Measurements from ENCODE around the gene TMEM131L.
"Not testable (repeated sequence)": the region's sequence is repeated elsewhere in the genome, so short reads cannot be mapped to it uniquely, and the experiment has no call there.

TMEM131L gene

DNA sequence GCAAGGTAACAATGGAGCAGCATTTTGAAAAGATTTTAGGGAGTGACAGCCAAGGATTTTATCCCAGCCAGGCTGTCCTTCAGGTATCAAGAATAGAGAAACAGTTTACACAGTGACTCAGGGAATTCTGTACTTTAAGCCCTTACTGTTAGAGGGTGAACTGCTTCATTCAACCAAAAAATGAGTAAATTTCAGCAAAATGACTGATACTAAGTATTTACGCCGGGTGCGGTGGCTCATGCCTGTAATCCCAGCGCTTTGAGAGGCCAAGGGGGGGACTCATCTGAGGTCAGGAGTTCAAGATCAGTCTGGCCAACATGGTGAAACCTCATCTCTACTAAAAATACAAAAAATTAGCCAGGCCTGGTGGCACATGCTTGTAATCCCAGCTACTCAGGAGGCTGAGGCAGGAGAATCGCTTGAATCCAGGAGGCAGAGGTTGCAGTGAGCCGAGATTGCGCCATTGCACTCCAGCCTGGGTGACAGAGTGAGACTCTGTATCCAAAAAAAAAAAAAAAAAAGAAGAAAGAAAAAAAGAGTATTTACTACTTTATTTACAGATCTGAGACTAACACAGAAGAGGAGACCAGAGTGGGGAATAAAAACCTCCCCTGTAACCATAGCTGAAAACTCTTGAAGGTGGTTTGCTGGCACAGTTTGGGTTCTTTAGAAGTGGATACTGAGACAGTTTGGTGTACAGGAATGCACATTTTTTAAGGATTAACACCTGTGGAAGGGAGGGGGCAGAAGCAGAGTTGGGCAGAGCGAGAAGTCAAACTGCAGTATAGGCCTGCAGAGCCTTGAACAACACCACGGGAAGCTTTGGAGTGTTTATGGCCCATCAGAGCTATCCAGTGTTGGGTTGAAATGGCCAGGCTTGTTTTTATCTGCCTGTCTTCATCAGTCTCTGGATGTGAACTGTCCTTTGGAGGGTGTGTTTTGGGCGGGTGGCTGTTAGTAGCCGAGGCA, 40.5 kb downstream of the TMEM131L start:
- no peak for DNase-seq

DNA sequence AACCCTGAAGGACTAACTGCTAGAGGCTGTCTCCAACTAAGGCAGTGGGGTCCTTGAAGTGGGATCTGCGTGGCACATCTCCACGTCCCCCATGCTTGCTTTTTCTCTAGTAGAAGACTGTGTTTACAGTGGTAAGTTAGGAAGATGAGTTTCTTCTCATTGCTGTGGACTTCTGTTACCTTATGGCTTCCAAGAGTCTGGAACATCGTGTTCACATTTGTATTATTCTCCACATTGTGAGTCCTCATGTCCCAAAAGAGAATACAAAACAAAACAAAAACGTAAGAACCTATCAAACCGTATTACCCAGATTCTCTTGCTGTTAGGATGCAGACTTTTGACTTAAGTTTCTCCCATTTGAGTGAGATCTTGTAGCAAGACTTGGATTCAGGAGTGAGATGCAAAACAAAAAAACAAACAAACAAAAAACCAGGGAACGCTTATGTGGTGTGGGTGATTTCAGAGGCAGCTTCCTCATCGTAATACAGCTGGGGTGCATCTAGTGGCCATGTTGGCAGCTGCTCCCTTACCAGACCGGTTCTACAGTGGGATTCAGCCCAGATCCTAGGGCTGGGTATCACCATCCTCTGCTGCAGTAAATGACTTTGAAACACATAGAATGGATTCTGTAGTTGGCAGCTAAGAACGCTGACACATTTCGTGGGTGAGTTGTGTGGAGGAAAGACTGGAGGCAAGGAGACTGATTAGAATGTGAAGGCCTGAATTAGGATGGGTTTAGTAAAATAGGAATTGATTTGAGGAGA, 41.3 kb downstream of the TMEM131L start:
- DNase-seq = no peak

DNA sequence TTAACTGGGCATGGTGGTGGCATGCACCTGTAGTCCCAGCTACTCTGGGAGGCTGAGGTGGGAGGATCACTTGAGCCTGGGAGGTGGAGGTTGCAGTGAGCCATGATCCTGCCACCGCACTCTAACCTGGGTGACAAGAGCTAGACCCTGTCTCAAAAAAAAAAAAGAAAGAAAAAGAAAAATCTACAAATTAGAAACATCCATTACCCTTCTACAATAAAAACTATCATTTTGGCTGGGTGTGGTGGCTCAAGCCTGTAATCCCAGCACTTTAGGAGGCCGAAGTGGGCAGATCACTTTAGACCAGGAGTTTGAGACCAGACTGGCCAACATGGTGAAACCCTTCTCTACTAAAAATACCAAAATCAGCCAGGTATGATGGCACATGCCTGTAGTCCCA, 43.1 kb downstream of the TMEM131L start:
- DNase-seq = not testable (repeated sequence)

DNA sequence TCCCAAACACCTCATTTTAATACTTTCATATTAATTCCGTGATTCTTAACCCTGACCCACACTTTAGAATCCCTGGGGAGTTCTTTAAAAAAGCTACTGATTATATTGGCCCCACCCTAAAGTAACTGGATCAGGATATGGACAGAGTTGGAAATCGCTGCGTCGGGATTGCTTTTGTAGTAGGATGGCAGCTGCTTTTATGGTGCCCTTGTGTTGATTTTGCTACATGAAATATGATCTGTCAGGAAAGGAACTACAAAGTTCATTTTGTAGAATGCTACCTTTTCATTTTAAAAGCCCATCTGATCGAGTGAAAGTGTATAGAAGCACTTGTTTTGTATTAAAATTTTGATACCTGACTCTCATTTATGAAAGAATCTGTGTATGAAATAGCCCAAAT, 43.6 kb downstream of the TMEM131L start:
- no peak for DNase-seq

DNA sequence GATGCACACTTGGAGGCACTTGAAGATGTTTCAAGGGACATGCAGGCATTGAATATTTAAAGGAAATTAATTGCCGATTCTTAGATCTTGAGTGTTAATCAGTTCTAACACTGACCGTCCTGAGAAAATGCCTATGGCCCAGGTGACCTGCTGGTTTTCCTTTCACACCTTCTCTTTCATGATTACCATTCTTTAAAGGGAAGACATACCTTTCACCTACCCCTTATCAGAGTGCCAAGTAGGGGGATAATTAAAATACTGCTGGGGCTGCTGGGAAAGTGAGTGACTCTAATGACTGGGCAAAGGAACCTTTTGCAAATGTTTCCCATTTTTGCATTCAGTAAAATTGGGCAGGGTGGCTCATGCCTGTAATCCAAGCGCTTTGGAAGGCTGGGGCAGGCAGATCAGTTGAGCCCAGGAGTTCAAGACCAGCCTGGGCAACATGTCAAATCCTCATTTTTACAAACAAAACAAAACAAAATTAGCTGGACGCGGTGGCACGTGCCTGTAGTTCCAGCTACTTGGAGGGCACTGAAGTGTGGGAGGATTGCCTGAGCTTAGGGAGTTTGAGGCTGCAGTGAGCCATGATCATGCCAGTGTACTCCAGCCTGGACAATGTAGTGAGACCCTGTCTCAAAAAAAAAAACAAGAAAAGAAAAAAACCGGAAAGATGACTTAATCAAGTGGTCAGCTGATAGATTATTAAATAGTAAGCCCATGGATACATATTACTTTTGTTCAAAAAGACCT, 44.3 kb downstream of the TMEM131L start:
- DNase-seq = no peak

DNA sequence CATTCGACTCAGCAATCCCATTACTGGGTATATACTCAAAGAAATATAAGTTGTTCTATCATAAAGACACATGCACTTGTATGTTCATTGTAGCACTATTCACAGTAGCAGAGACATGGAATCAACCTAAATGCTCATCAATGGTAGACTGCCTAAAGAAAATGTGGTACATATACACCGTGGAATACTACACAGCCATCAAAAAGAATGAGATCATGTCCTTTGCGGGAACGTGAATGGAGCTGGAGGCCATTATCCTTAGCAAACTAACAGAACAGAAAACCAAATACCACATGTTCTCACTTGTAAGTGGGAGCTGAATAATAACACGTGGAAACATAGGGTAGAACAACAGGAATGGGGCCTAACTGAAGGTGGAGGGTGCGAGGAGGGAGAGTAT, 44.9 kb downstream of the TMEM131L start:
- no peak for DNase-seq

DNA sequence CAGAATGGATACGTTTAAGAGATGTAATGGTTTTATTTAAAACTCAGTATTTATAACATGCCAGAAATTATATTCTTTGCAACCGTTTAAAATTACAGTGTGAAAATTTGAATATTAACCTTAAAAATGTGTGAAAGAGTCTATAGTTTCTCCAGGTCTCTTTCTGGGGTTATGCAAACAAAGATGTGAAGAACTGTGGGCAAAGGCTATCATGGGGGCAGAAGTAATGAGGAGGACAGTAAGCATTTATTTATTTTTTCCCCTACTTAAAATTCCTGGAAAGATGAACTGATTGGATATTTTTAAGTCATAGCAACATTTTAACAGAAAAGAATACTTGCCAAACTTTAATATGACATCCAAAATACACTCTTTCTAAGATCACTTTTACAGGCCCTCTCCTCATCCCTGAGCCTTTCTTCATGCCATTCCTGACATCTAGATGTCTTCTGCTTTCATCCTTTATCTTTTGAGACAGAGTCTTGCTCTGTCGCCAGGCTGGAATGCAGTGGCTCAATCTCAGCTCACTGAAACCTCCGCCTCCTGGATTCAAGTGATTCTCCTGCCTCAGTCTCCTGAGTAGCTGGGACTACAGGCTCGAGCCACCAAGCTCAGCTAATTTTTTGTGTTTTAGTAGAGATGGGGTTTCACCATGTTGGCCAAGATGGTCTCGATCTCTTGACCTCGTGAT, 46.1 kb downstream of the TMEM131L start:
- DNase-seq = no peak

DNA sequence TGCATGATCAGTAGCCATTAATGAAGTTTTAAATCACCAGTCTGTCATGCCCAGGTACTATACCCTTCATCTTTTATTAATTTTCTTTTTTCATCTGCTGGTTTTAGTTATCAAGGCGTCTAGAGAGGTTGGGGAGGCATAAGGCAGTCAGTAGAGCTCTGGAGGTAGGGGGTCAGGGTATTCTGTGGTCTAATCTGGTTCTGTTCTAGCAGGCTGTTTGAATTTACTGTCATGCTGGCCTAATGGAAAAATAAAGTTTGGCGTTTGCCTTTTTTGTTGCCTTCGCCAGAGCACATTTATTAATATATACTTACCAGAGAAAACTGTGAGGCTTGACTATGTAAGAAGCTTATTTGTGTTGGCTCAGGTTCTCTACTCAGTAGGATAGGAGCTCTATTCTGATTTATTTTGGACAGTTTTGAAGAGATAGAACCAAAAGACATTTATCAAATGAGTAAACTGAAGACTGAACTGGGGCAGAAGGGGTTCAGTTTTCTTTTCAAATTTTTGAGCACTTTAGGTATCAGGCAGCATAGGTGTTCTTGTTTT, 46.9 kb downstream of the TMEM131L start:
- DNase-seq = no peak

DNA sequence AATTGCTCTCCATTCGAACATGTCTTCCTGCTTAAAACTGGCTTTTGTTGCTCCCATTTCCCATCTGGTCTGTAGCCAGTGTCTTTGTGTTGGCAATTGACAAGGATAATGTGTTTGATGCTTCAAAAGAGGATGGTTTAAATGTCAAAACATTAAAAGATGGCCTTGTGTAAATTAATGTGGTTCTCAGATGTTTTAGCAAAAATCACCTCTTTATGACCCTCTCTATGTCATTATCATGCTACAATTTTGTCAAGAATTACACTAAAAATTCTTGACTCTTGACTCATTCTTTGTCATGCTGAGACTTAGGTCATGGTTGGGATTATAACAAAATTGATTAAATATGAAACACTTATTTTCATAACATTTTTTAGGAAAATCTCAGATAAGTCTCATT, 47.4 kb downstream of the TMEM131L start:
- no peak for DNase-seq

DNA sequence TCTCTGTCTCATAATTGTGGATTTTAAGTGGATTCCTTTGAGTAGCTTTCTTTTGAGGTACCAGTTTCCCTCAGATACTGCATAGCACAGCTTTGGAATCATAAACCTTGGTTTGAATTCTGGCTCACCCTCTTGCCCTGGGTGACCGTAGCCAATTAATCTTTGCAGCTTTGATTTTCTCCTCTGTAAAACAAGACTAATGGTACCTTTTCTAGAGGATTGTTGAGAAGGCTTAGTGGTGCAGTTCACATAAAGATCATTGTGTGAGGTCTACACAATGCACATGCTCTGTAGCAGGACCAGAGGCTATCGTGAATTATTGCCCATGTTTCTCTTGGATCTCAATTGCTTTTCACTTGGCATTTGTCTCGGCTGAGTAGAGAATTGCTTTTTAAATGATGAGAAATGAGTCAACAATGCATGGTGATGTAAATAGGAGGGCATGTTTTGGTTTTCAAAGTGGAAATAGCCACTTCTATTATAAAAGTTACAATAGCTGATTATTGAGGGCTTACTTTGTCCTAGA, 47.9 kb downstream of the TMEM131L start:
- DNase-seq = no peak

DNA sequence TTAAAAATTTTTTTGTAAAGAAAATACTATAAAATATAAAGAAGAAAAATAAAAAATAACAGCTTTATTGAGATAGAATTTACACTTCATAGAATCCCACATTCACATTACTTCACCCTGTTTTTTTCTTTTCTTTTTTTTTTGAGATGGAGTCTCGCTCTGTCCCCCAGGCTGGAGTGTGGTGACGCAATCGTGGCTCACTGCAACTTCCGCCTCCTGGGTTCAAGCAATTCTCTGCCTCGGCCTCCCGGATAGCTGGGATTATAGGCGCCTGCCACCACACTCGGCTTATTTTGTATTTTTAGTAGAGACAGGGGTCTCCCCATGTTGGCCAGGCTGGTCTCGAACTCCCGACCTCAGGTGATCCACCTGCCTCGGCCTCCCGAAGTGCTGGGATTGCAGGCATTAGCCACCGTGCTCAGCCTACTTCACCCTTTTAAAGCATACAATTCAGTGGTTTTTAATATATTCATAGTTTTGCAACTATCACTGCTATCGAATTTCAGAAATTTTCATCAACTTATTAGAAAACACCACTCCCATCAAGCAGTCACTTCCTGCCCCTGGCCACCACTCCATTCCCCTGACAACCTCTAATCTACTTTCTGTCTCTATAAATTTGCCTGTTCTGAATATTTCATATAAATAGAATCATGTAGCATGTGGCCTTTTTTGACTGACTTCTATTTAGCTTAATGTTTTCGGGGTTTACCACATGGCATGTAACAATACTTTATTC, 48.7 kb downstream of the TMEM131L start:
- no peak for DNase-seq

DNA sequence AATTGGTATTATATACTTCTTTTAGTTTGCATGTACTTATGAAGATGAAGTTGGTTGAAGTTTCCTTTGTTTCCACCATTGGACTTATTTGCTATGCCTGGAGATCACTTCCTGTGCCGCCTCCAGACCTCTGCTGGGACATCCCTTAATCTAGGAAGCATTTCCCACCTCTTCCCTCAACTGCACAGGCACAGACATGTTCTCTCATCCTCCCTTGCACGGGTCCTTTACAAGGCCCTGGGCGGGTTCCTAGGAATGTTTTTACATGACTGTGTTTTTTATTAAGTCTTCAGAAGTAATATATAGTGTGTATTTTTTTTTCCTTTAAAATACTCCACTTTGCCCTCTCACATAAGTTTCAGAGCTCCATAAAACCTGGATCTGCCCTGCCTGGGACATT, 51.0 kb downstream of the TMEM131L start:
- no peak for DNase-seq

DNA sequence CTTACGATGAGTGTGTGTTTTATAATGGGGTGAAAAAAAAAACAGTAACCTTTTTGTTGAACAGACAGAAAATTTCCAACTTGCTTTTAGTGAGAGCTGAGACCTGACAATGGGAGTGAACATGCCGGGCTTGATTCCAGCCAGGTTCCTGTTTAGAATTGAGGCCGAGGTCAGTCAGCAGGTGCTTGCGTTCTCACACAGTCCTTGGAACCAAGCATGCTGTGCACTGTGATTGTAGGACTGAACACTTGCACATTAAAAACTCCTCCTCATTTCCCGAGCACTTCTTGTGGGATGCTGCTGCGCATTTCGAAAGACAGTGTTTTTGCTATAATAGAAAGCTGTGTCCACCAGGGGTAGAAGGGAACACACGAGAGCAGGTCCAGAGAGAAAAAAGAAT, 51.8 kb downstream of the TMEM131L start:
- DNase-seq = no peak

DNA sequence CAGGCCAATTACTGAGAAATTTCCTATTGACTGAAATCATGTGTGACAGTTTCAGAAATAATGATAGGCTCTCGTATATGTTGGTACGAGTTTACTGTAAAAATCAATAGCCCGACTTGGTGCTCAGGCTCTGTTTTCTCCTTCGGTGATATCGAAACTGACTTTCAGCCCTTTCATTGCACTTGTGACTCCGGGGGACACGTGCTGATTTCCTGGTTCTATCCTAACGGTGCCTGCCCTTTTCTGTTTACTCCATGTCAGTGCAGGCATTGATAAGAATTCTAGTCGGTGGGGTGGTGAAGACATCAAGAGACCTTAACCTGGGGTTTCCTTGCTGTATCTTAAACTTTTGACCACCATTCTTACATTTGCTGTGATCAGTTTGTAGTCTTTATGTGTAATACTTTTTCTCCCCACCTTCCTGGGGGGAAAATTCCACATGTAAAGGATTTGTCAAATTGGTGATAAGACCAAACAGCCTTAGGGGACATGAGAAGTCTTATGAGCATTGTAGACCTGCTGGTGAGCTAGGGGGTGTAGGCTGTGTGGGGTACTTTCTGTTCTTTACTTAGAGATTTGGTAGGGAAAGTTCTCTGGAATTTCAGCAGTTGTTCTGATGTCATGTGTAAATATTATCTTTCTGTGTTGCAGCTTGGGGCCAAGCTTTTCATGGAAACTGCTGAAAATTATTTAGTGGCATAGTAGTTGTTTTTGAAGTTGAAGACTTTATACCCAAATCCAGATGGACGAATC, 52.7 kb downstream of the TMEM131L start:
- DNase-seq = no peak

DNA sequence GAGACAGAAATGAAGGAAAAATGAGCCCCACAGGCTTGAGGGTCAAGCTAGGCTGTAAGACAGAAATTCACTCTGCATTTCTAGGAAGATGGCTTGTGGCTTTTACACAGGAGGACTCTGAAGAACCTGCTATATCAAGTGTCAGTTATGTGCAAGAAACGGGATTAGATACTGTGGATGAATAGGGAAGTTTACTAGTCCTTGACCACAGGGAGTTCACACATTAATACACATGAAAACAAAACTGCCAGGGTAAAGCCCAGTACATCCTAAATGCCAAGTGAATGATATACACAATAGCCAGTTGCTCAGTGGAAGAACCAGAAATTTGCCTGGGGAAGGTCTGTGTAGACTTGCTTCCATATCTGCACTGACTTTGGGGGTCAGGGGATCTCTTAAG, 53.5 kb downstream of the TMEM131L start:
- DNase-seq = no peak

DNA sequence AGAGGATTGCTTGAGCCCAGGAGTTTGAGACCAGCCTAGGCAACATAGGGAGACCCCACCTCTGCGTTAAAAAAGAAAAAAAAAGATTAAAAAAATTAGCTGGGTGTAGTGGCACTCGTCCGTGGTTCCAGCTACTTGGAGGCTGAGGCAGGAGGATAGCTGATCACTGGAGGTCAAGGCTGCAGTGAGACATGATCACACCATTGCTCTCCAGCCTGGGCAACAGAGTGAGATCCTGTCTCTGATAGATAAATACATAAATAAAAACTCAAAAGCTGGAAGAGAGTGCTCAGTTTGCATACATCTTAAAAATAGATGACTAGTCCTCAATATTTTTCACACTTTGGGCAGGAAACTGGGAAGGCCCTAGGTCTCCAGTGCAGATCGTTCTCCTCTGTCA, 54.1 kb downstream of the TMEM131L start:
- no peak for DNase-seq

DNA sequence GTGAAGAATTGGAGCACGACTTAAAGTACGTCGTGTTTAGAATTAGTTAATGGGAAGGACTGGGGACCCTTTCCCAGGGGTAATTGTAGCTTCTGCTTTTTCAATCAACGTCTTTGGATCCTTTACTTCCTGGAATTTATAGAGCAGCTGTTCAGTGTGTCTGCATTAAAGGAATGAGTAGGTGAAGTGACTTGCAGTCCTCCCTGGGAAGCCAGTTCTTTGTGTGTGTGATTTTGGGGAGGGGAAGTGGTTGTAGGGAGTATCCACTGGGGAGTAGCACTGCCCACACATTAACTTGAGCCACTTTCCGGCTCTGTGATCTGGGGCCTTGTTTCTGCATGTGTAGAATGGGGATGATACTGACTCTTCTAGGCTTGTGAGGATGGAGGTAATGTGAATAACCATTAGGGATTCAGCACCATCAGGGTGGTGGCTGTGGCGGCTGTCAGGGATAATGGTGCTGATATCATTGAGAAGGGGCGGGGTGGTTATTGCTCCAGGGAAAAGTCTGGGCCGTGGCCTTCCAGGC, 54.7 kb downstream of the TMEM131L start:
- DNase-seq = no peak

DNA sequence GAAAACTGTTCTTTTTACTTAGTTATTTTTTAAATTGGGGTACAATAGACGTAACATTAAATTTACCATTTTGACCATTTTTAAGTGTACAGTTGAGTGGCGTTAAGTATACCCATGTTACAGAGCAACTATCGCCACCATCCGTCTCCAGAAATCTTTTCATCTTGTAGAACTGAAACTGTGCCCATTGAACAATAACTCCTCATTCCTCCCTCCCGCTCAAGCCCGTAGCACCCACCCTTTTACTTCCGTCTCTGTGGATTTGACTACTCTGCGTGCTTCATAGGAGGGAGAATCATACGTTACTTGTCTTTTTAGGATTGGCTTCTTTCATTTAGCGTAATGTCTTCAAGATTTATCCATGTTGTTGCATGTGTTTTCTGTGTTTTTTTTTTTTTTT, 55.3 kb downstream of the TMEM131L start:
- no peak for DNase-seq

DNA sequence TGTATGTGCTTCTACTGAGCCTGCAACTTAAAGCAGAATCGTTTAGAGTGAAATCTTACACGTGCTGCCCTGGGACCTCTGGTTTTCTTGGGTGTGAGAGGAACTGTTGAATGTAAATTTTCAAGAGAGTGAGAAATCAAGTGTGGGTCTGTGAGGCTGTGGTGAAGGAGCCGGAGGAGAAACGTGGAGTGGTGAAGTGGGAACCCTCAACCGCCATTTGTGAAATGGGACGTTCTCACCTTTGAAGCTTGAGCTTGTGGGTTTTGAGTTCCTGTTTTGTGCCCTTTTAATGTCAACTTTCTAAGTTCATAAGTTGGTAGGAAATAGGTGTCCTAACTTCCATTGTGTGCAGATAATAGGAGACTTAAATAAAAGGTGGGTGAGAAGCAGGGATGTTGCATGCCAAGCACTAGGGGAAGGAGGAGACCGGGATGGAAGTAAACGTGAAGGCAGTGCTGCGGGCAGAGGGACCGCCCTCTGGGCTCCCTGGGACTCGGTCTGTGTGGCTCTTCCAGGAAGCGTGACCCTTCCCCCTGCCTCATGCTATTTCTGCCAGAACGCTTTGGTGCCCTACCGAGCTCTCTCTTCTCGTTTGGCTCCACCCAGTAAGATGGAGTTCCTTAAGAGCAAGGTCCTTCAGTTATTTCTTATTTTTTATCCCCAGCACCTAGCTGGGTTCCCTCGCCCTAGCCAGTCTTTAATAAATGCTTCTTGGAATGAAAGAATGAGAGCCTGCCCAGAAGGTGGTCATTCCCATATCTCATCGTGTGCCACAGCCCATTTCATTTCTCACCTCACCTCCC, 56.0 kb downstream of the TMEM131L start:
- peak; percentile 44 for DNase-seq

DNA sequence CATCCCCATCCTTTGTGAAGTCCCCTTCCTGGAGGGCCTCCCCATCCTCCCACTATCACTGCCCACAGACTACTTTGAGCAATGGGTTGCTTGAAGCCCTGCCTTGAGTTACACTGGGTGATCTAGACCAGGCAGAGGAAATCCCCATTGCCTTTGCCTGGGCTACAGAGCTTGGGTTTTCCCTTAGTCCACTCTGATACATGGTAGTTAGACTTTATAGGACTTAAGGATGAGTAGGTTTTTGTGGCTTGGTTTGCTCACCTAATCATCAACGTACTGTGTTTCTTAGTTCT, 56.6 kb downstream of the TMEM131L start:
- DNase-seq = peak; percentile 44
